Tibial nerve (tissue), 4 donors: Measurements from ENCODE around the gene RBM19. TPM values are rescaled to one million over a fixed set of nuclear protein-coding genes. Genes with fewer than 3 reads are reported as not detected.

ENCODE experiments used
- DNase-seq, 2 donors: peaks; one replicate each; pipeline ENCODE4 v3.0.0-alpha.2; 2019; ENCODE audit warnings: low spot score in 2 of 2
- H3K27ac ChIP-seq, 4 donors: fragments of 200-600 bp; sonication (generic) in 3 of 4; one replicate each; pipeline ENCODE4 v1.5.1; 2017 to 2019; ENCODE audit warnings: mild to moderate bottlenecking in 1 of 4
- H3K27me3 ChIP-seq, 2 donors: fragments of 200-600 bp; sonication (generic) in 1 of 2; one replicate each; pipeline versions ENCODE4 v1.5.1 to v1.6.0; 2017 to 2019
- H3K36me3 ChIP-seq, 3 donors: fragments of 200-600 bp; sonication (generic); one replicate each; pipeline ENCODE4 v1.5.1; 2018 to 2019
- H3K4me1 ChIP-seq, 4 donors: fragments of 200-600 bp; sonication (generic) in 3 of 4; one replicate each; pipeline ENCODE4 v1.5.1; 2017 to 2019
- H3K4me3 ChIP-seq, 4 donors: fragments of 200-600 bp; sonication (generic) in 3 of 4; one replicate each; pipeline ENCODE4 v1.5.1; 2017 to 2019; ENCODE audit warnings: mild to moderate bottlenecking in 1 of 4, moderate library complexity in 1 of 4
- H3K9me3 ChIP-seq, 4 donors: fragments of 200-600 bp; sonication (generic) in 3 of 4; one replicate each; pipeline ENCODE4 v1.5.1; 2017 to 2019
- CTCF ChIP-seq, 5 experiments: fragments of 200-600 bp in 3 of 5; fragments of 450-650 bp in 2 of 5; sonication (generic) in 3 of 5; IDR thresholded peaks; one replicate each; pipeline ENCODE4 v1.5.1; 2016 to 2019; ENCODE audit warnings: antibody characterized with exemption in 5 of 5, mild to moderate bottlenecking in 3 of 5, moderate library complexity in 2 of 5
- EP300 ChIP-seq, 2 donors: sonication (generic); formaldehyde crosslinking; IDR thresholded peaks; one replicate each; pipeline ENCODE4 v1.6.1; 2017; ENCODE audit warnings: antibody characterized with exemption in 2 of 2, mild to moderate bottlenecking in 1 of 2
- POLR2A ChIP-seq, 2 donors: fragments of 450-650 bp; IDR thresholded peaks; one replicate each; pipeline ENCODE4 v1.6.1; 2017; ENCODE audit warnings: antibody characterized with exemption in 2 of 2, mild to moderate bottlenecking in 2 of 2, moderate library complexity in 2 of 2
- WGBS, 2 donors: methylation state at CpG; one replicate each; pipeline ENCODE4 v1.1.5; 2018; 5-methylcytosine and 5-hydroxymethylcytosine counted together
- total RNA-seq, 4 donors: library from RNA; depleted of rRNA; stranded (reverse); fragments of >200 nt; gene quantifications; one replicate each; pipeline ENCODE4 v1.1.0, GENCODE V29; 2016

The RBM19 gene
- total RNA-seq, 4 donors from 2014 or later = 32.0 to 57.9 (median 38.9) TPM

GRCh38 chr12:113980537-113981337 is 14.6 kb upstream of the RBM19 start:
- TF ChIP-seq POLR2A (IDR thresholded peaks at IDR 0.05) = no peak
- peak; percentile 34 to 61 (median 53) for TF ChIP-seq CTCF (IDR thresholded peaks at IDR 0.05)
- 19 to 20% methylated on average over 12 of the region's 12 CpGs for WGBS, 2 donors

GRCh38 chr12:113980054-113980453 is 13.9 kb upstream of the RBM19 start:
- Histone ChIP-seq H3K36me3 (no peaks in the 10 kb centered on the region), H3K9me3 (peaks cover 0 to 18% (median 0%) of the 10 kb centered on the region in 4 donors), H3K4me3 (no peak overlapping the region), H3K27ac (no peak overlapping the region), H3K4me1 (no peaks in the 10 kb centered on the region), H3K27me3 (no peaks in the 10 kb centered on the region)
- 60 to 67% methylated on average over 2 of the region's 2 CpGs for WGBS, 2 donors
- TF ChIP-seq EP300 (IDR thresholded peaks at IDR 0.05) = no peak
- no peak for TF ChIP-seq CTCF (IDR thresholded peaks at IDR 0.05)
- no peak for TF ChIP-seq POLR2A (IDR thresholded peaks at IDR 0.05)
- no peak for DNase-seq

More at GRCh38 chr12:113980537-113981337, 14.6 kb upstream of the RBM19 start:
- Histone ChIP-seq H3K27me3 (no peaks in the 10 kb centered on the region), H3K27ac (no peak overlapping the region), H3K36me3 (no peaks in the 10 kb centered on the region), H3K4me3 (no peak overlapping the region), H3K9me3 (peaks cover 0 to 18% (median 0%) of the 10 kb centered on the region in 4 donors), H3K4me1 (no peaks in the 10 kb centered on the region)
- no peak for DNase-seq

GRCh38 chr12:113978080-113978479 is 12.0 kb upstream of the RBM19 start:
- no peaks in the 10 kb centered on the region for H3K4me1 ChIP-seq
- no peaks in the 10 kb centered on the region for H3K36me3 ChIP-seq
- DNase-seq = no peak
- peaks cover 0 to 7% of the 10 kb centered on the region in 2 donors for H3K27me3 ChIP-seq
- 36 to 72% methylated on average over 1 of the region's 1 CpG for WGBS, 2 donors
- no peak overlapping the region for H3K4me3 ChIP-seq
- H3K9me3 ChIP-seq = peaks cover 0 to 18% (median 0%) of the 10 kb centered on the region in 4 donors
- H3K27ac ChIP-seq = no peak overlapping the region
- no peak for TF ChIP-seq POLR2A (IDR thresholded peaks at IDR 0.05)
- TF ChIP-seq CTCF (IDR thresholded peaks at IDR 0.05) = no peak
- TF ChIP-seq EP300 (IDR thresholded peaks at IDR 0.05) = no peak

GRCh38 chr12:113974006-113974405 is 7.9 kb upstream of the RBM19 start:
- Histone ChIP-seq H3K4me3 (no peak overlapping the region), H3K4me1 (no peaks in the 10 kb centered on the region), H3K27ac (no peak overlapping the region), H3K36me3 (no peaks in the 10 kb centered on the region), H3K9me3 (no peaks in the 10 kb centered on the region), H3K27me3 (peaks cover 0 to 7% of the 10 kb centered on the region in 2 donors)
- WGBS, 2 donors = 55 to 63% methylated on average over 3 of the region's 3 CpGs
- TF ChIP-seq EP300 (IDR thresholded peaks at IDR 0.05) = no peak
- TF ChIP-seq CTCF (IDR thresholded peaks at IDR 0.05) = no peak
- no peak for DNase-seq

- Histone ChIP-seq H3K4me3 (no peak overlapping the region), H3K9me3 (no peaks in the 10 kb centered on the region), H3K27ac (no peak overlapping the region), H3K27me3 (peaks cover 0 to 7% of the 10 kb centered on the region in 2 donors), H3K36me3 (no peaks in the 10 kb centered on the region), H3K4me1 (no peaks in the 10 kb centered on the region)
- TF ChIP-seq CTCF (IDR thresholded peaks at IDR 0.05) (no peak), EP300 (IDR thresholded peaks at IDR 0.05) (no peak), POLR2A (IDR thresholded peaks at IDR 0.05) (no peak)
- no peak for DNase-seq
- 60 to 67% methylated on average over 10 of the region's 10 CpGs for WGBS, 2 donors
These were observed 7.2 kb upstream of the RBM19 start for GRCh38 chr12:113973109-113973904.
